Measurements from ENCODE around the gene CRELD2.

The CRELD2 gene

DNA sequence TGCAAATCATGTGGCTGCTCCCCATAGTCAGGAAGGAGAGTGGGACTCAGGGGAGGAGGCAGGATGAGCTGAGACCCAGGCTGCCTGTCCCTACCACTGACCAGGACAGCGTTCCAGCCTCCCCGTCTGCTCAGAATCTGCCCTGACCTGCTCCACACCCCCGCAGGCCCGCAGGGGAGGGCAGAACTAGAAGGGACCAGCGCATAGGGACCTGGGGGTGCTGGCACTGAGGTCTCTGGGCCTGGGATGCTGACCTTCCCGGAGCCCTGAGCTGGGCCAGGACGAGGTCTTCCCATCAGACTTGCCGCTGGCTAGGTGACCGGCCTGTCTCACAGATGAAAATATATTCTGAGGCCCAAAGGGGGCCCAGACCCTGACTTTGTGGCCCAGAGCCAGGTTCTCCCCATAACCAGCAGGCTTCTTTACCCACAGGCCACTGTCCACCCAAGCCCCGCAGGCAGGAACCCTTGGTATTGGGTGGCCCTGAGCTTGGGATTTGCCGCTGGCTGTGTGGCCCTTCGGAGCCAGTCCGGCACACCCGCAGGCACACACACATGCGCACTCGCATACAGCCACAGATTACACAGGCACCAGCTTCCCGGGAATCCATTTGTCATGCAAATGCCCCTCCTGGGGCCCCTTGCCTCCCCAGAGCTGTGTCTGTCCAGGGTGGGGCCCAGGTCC, 28.3 kb downstream of the CRELD2 start:
- H3K4me3 ChIP-seq (ENCODE audit: low read depth, low read length), result no peak overlapping the region
- TF ChIP-seq, protein P1, sequence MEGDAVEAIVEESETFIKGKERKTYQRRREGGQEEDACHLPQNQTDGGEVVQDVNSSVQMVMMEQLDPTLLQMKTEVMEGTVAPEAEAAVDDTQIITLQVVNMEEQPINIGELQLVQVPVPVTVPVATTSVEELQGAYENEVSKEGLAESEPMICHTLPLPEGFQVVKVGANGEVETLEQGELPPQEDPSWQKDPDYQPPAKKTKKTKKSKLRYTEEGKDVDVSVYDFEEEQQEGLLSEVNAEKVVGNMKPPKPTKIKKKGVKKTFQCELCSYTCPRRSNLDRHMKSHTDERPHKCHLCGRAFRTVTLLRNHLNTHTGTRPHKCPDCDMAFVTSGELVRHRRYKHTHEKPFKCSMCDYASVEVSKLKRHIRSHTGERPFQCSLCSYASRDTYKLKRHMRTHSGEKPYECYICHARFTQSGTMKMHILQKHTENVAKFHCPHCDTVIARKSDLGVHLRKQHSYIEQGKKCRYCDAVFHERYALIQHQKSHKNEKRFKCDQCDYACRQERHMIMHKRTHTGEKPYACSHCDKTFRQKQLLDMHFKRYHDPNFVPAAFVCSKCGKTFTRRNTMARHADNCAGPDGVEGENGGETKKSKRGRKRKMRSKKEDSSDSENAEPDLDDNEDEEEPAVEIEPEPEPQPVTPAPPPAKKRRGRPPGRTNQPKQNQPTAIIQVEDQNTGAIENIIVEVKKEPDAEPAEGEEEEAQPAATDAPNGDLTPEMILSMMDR (IDR thresholded peaks at IDR 0.05; ENCODE audit: borderline replicate concordance, insufficient read depth, low read depth, low read length), result no peak

DNA sequence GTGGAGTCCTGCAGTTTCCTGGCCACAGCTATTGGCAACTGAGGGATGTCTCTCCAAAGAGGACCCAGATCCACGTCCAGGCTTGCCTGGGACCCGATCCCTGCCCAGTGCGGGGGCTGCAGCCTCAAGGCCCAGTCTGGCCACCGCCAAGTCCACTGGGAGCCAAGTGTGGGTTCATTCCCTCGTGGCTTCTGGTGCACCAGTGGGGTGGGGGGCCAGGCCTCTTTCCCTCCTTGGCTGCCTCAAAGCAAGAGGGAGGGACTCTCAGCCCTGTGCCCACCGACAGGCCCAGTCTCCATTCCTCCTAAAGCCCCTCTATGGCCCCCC, 28.8 kb downstream of the CRELD2 start:
- TF ChIP-seq, protein P1 (IDR thresholded peaks at IDR 0.05; ENCODE audit: borderline replicate concordance, insufficient read depth, low read depth, low read length), result no peak
- no peak overlapping the region for H3K4me3 ChIP-seq (ENCODE audit: low read depth, low read length)

DNA sequence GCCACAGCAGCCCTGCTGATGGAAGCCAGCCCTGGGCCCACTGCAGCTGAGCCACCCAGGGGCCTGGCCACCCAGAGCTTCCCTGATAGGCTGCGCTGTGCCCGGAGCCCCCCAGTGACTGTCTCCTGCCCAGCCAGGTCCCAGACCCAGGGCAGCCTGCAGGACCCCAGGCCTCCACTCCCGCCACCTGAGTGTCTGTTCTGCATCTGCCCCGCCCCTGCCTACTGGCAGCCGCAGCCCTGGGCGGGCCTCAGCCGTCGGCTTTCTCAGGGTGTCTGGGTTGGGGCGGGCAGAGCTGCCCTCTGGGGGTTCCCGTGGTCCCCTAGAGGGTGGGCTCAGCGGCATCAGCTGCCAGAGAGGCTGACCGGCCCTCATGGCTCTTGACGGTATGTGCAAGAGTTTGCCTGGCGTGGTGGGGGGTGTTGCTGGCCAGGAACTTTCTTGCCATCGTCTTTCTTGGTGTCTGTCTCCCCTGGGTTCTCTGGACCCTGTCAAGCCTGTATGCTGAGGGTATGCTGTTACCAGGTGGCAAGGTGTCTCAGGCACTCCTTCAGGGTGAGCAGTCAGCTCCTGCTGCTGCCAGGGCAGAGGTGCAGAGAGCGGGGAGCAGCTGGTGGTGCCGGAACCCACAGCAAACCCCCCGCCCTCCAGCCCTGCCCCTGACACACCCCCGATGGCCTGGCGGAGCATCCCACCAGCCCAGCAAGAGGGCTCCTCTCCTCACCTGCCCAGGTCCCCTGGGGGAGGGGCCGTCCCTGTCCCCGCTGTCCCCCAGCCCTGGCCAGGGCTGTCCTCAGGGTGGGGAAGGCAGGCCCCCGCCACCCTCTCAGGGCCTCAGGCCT, 29.9 kb downstream of the CRELD2 start:
- H3K4me3 ChIP-seq (ENCODE audit: low read depth, low read length), result no peak overlapping the region
- TF ChIP-seq, protein P1 (IDR thresholded peaks at IDR 0.05; ENCODE audit: borderline replicate concordance, insufficient read depth, low read depth, low read length), result no peak

DNA sequence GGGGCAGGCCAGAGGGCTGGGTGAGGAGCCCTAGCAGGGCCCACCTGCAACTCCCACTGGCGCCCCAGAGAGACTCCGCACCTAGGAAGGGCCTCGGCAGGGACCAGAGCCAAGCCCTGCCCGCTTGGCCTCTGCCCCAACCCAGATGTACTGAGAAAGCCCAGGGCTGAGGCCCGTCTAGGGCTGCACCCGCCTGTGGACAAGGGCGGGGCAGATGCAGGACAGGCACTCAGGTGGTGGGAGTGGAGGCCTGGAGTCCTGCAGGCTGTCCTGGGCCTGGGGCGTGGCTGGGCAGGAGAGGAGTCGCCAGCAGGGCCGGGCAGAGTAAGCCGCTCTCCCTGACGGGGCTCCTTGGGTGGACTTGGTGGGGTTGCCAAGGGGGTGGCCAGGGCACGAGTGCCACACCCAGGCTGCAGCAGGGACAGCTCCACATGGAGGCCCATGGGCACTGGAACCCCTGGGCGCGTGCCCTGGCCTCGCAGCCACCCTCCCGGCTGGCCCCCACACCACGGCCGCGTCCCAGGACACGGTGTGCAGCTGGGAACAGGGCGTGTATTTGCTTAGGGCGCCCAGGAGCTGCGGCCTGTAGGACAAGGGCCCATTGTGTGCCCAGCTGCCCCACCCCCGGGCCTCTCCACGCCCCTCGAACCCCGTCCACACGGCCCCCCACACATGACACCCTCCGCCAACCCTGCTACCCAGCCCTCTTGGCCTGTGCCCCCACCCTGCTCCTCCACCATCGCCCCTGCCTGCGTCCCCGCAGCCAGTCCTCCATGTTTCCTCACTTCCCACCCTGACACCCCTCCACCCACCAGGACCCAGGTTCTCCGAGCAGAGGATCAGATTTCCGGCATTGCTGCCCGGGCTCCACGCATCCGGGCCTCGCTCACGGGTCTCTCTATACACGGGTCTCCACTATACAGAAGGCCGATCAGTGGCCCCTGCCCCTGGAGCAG, 30.8 kb downstream of the CRELD2 start:
- TF ChIP-seq, protein P1 (IDR thresholded peaks at IDR 0.05; ENCODE audit: borderline replicate concordance, insufficient read depth, low read depth, low read length), result no peak

DNA sequence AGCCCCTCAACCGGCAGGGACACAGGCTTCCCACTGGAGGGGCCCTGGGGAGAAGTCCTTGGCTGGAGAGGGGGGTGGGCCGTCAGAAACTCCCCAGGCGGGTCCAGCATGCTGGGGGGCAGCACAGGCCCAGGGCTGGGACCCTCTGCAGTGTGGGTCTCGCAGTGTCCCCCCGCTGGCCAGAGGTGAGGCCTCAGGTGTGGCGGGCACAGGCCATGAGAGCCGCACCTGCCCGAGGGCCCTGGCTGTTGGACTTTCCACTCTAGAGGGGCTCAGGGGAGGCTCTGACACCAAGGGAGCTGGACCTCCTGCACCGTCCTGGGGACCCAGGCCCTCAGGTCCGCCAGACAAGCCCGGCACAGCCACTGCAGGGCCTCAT, 31.5 kb downstream of the CRELD2 start:
- H3K4me3 ChIP-seq (ENCODE audit: low read depth, low read length), result no peak overlapping the region
- TF ChIP-seq, protein P1 (IDR thresholded peaks at IDR 0.05; ENCODE audit: borderline replicate concordance, insufficient read depth, low read depth, low read length), result no peak

More for the DNA sequence above, 30.8 kb downstream of the CRELD2 start:
- no peak overlapping the region for H3K4me3 ChIP-seq (ENCODE audit: low read depth, low read length)

DNA sequence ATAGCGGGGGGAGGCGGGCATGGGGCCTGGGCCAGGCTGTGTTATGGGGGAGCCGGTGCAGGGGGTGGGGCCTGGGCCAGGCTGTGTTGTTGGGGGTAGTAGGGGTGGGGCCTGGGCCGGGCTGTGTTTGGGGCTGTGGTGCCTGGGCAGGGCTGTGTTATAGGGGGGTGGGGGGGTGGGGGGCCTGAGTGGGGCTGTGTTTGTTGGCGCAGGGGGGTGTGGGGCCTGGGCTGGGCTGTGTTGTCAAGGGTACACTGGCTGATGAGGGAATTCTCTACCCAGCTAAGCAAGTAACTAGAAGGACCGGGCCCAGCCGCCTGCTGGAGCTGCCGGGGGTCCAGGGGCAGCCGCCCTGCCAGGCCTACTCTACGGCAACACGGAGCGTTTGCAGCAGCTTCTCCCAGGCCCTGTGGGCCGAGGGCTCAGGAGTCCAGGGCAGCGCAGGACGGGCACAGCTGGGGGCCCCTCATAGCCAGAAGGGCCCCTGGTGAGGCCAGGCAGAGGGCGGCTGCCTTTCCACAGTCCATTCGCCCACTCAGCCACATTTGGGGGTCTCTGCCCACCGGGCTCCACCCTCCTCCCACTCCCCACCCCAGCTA, 32.1 kb downstream of the CRELD2 start:
- TF ChIP-seq, protein P1 (IDR thresholded peaks at IDR 0.05; ENCODE audit: borderline replicate concordance, insufficient read depth, low read depth, low read length), result no peak
- H3K4me3 ChIP-seq (ENCODE audit: low read depth, low read length), result no peak overlapping the region

All from GM12875 (cell line).